Heart left ventricle (tissue), 16 donors: ENCODE results near the gene GJD3. TPM values are rescaled to one million over a fixed set of nuclear protein-coding genes. Genes with fewer than 3 reads are reported as not detected.
A peak's percentile ranks its signal among the peaks of the same experiment; 100 is the strongest.

Experiments used
- ATAC-seq, 4 donors: fragments of 200-7000 bp; cut with Tn5 transposase; one replicate each; pipeline ENCODE4 v1.9.1; 2020 to 2022; ENCODE audit warnings: moderate library complexity in 4 of 4, mild to moderate bottlenecking in 3 of 4, moderate number of reproducible peaks in 1 of 4
- DNase-seq, 5 donors: peaks; one replicate each; pipeline ENCODE4 v3.0.0-alpha.2; 2020
- H3K27ac ChIP-seq, 12 donors: fragments of 200-600 bp; sonication (generic) in 4 of 12; one replicate each; pipeline versions ENCODE4 v1.5.0 to v1.8.0; 2016 to 2022; ENCODE audit warnings: mild to moderate bottlenecking in 2 of 12
- H3K27me3 ChIP-seq, 9 donors: fragments of 200-600 bp; sonication (generic) in 2 of 9; one replicate each; pipeline versions ENCODE4 v1.5.1 to v1.8.0; 2016 to 2022; ENCODE audit warnings: mild to moderate bottlenecking in 3 of 9
- H3K36me3 ChIP-seq, 9 donors: fragments of 200-600 bp; sonication (generic) in 2 of 9; one replicate each; pipeline versions ENCODE4 v1.5.0 to v1.8.0; 2018 to 2022; ENCODE audit warnings: mild to moderate bottlenecking in 2 of 9
- H3K4me1 ChIP-seq, 12 donors: fragments of 200-600 bp; sonication (generic) in 4 of 12; one replicate each; pipeline versions ENCODE4 v1.5.0 to v1.8.0; 2016 to 2022; ENCODE audit warnings: mild to moderate bottlenecking in 3 of 12
- H3K4me3 ChIP-seq, 12 donors: fragments of 200-600 bp; sonication (generic) in 4 of 12; one replicate each; pipeline versions ENCODE4 v1.5.0 to v1.8.0; 2017 to 2022; ENCODE audit warnings: mild to moderate bottlenecking in 9 of 12, moderate library complexity in 4 of 12
- H3K9me3 ChIP-seq, 12 donors: fragments of 200-600 bp; sonication (generic) in 4 of 12; one replicate each; pipeline versions ENCODE4 v1.5.0 to v1.8.0; 2016 to 2022; ENCODE audit warnings: mild to moderate bottlenecking in 1 of 12
- CTCF ChIP-seq, 12 donors: fragments of 200-600 bp; sonication (generic) in 4 of 12; IDR thresholded peaks; one replicate each; pipeline versions ENCODE4 v1.5.0 to v1.8.0; 2018 to 2022; ENCODE audit warnings: antibody characterized with exemption in 12 of 12, mild to moderate bottlenecking in 5 of 12
- POLR2A ChIP-seq, 2 donors: fragments of 450-650 bp; IDR thresholded peaks; one replicate each; pipeline ENCODE4 v1.6.1; 2017; ENCODE audit warnings: antibody characterized with exemption in 2 of 2, mild to moderate bottlenecking in 2 of 2, moderate library complexity in 2 of 2
- WGBS, 4 donors: extraction: QIAGEN DNeasy Blood & Tissue Kit in 2 of 4; methylation state at CpG; one replicate each; pipeline versions ENCODE4 v1.1.5 to v1.1.7; 2013 to 2018; 5-methylcytosine and 5-hydroxymethylcytosine counted together
- intact Hi-C, 10 donors: fragments of 100-400 bp; cut with DNase I; formaldehyde crosslinking; loops; one replicate each; pipeline versions ENCODE4 v1.11.1 to v1.14.2; 2022
- polyA plus RNA-seq, 2 donors: library from polyadenylated mRNA; stranded (reverse); fragments of 200-250 nt; gene quantifications; one replicate each; pipeline ENCODE4 v1.2.3, GENCODE V29; 2013
- total RNA-seq, 9 donors: library from RNA; depleted of rRNA in 2 of 9; stranded (reverse); fragments of >200 nt in 2 of 9; fragmentation: NEBNext Ultra II Directional in 3 of 9; extraction: Animal tissue kit (Norgen Biotek cat#: 25700) in 3 of 9; gene quantifications; one replicate each; pipeline versions ENCODE4 v1.1.0 to v1.2.4, GENCODE V29; 2016 to 2023
- donor health status: ischemic (EF 13 %, LVEDD 7.1; RV severe dilation, severe dysfunction).
- donor health status: healthy with polysubstance abuse.
- donor health status: DM: no; HTN: yes; CAD: no.
- donor health status: DM: no; HTN: no; CAD: no.
- donor health status: ischemic (EF 25% LVEDD 6.9; RV normal size, moderate dysfunction).
- donor health status: ischemic (EF 25% LVEDD 5.7; RV mildly dilated, moderate dysfunction).
- donor health status: healthy.
- donor health status: DM: yes; HTN: yes; CAD: no.
- donor health status: ischemic (EF 35%, LVEDD 5.7; RV mildly dilated, moderate dysfunction).
- donor health status: nonischemic (EF 11% LVEDD 7.7; RV severe dilation, severe dysfunction).
- donor health status: DM: yes; HTN: yes; CAD: no.
- donor health status: PGD.
- donor health status: ischemic (EF 29% LVEDD 5.4; RV normal size, mild dysfunction).
- donor health status: nonischemic (EF 23%, LVEDD 6.1; RV moderate dilation, normal function).

Gene GJD3
- total and polyA plus RNA-seq, 11 donors: 0.30 to 8.7 (median 2.1) TPM

DNA sequence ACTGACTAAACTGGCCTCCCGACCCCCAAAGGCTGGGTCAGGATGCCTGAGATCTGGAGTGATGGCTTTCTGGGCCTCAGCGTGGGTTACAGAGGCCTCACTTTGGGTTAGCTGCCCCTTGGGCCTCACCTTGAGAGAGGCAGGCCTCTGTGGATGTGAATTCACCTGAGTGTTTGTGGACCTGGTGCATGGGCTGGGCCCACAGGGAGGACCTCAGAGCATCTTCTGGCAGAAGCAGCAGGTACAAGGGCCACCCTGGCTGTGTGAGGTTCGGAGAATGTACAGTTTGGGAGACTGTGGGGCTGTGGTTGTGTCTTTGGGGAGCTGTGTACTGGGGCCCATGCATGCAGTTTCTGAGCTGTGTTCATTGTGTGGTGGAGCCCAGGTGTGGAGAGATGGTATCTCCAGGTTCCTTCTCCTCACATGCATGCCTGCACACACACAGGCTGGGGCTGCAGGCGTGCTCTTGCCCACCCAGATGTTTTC lies 37.2 kb downstream of the GJD3 start:
- intact Hi-C loops: no loop called here
- Histone ChIP-seq H3K27me3 (no peaks in the 10 kb centered on the region), H3K27ac (peak overlapping the region in 11 of 12 donors; percentile 35 to 98 (median 66)), H3K36me3 (peaks cover 0 to 11% (median 0%) of the 10 kb centered on the region in 9 donors), H3K4me1 (peaks cover 64 to 100% (median 99%) of the 10 kb centered on the region in 12 donors), H3K4me3 (peak overlapping the region in 1 of 12 donors; percentile 29), H3K9me3 (no peaks in the 10 kb centered on the region)
- WGBS, 4 donors: 76 to 100% (median 86%) methylated on average over 4 of the region's 4 CpGs
- TF ChIP-seq POLR2A (IDR thresholded peaks at IDR 0.05) (no peak), CTCF (IDR thresholded peaks at IDR 0.05) (no peak)
- DNase-seq (peak in 1 of 5 donors; percentile 16), ATAC-seq (no peak)

- no peaks in the 10 kb centered on the region for H3K9me3 ChIP-seq
- no peak for ATAC-seq
- H3K4me3 ChIP-seq: peak overlapping the region in 2 of 12 donors; percentile 1 to 29
- peak in 3 of 5 donors; percentile 23 to 54 (median 28) for DNase-seq
- peaks cover 0 to 11% (median 0%) of the 10 kb centered on the region in 9 donors for H3K36me3 ChIP-seq
- intact Hi-C loops: no loop called here
- peaks cover 64 to 100% (median 99%) of the 10 kb centered on the region in 12 donors for H3K4me1 ChIP-seq
- peak overlapping the region; percentile 27 to 99 (median 92) for H3K27ac ChIP-seq
- TF ChIP-seq CTCF (IDR thresholded peaks at IDR 0.05) (no peak), POLR2A (IDR thresholded peaks at IDR 0.05) (no peak)
- WGBS, 4 donors: 40 to 70% (median 53%) methylated on average over 1 of the region's 1 CpG
- no peaks in the 10 kb centered on the region for H3K27me3 ChIP-seq
Observed at GRCh38 chr17:40326832-40327199, 37.7 kb downstream of the GJD3 start.

DNA sequence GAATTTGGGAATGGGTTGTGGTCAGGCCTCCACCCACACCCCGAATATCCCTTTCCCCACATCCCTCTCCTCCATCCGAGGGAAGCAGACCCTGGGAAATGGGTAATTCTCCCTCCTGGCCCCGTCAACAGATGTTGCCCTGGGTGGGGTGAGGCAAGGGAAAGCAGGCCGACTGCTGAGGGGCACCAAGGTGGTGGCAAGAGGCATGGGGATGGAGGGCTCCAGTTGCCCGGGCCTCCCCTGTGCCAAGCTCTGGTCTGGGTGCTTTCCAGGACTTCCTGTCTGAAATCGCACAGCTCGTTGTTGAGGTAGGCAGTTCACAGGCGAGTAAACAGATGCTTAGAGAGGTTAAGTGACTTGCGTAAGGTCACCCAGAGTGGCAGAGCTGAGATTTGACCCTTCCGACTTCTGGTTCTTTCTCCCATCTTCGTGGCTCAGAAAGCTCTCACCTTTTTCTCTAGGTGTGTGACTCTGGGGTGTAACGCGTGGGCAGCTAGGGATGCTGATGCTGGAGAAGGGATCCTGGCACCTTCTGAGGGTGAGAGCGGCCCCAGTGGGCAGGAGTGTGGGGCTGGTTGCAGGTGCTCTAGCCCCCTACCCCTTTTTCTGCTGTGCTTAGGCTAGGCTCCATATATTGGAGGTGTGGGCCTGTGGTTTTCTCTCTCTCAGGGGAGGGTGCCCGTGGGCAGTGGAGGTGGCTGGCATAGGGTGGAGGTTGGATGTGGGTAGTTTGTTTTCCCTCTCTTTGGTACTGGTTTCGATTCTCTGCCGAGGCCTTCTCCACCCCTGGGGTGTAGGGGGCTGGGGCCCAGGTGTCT lies 38.3 kb downstream of the GJD3 start:
- intact Hi-C loops: no loop called here
- DNase-seq (peak in 3 of 5 donors; percentile 25 to 29 (median 28)), ATAC-seq (no peak)
- no peak for TF ChIP-seq POLR2A (IDR thresholded peaks at IDR 0.05)
- no peak for TF ChIP-seq CTCF (IDR thresholded peaks at IDR 0.05)
- no peaks in the 10 kb centered on the region for H3K27me3 ChIP-seq
- peak overlapping the region in 2 of 12 donors; percentile 1 to 29 for H3K4me3 ChIP-seq
- peaks cover 0 to 6% (median 0%) of the 10 kb centered on the region in 9 donors for H3K36me3 ChIP-seq
- H3K4me1 ChIP-seq: peaks cover 63 to 100% (median 99%) of the 10 kb centered on the region in 12 donors
- WGBS, 4 donors: 60 to 64% (median 62%) methylated on average over 17 of the region's 17 CpGs
- H3K27ac ChIP-seq: peak overlapping the region; percentile 27 to 99 (median 92)
- no peaks in the 10 kb centered on the region for H3K9me3 ChIP-seq
